HG03354 (cell line): ENCODE measurements around the gene COL4A6.
A peak's percentile ranks its signal among the peaks of the same experiment; 100 is the strongest.

Experiments
- ATAC-seq: cut with Tn5 transposase; IDR thresholded peaks from one replicate; pipeline ENCODE4 v1.9.1; 2021; ENCODE audit warnings: mild to moderate bottlenecking; ENCODE audit not compliant: unreplicated experiment, poor library complexity, severe bottlenecking

Gene COL4A6

DNA sequence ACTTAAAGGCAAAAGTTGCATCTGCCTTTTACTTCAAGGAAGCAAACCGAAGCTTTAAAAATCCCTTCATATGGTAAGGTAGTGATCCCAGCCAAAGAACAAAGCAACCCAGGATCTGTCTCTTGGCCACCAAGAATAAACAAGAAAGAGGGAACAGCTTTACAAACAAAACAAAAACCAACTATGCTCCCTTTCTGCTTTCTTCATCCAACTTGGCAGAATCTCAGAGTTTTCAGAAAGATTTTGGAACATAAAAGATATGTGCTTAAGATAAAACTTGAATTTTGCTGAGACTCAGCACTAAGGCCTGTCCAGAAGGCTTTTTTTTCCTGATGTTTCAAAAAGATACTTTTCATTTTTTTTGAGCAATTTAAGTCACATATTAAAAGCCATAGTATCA lies 94.0 kb downstream of the COL4A6 start:
- no peak for ATAC-seq

DNA sequence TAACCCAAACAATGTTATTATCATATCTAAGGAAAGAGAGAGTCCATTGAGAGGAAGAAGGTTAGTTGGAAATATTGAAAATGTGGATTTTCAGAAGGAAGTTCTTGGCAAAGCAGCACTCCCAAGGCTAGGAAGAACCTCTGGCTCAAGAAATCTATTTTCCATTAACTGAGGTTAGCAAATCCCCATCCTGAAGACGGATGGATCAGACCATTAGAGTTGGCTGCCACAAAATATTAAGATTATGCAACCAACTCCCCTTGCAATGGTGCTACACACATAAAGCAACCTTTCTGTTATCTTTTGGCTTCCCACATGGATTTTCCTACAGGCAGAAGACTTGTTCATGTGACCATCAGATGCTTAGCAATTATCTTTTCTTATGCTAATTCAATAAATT lies 96.3 kb downstream of the COL4A6 start:
- no peak for ATAC-seq

DNA sequence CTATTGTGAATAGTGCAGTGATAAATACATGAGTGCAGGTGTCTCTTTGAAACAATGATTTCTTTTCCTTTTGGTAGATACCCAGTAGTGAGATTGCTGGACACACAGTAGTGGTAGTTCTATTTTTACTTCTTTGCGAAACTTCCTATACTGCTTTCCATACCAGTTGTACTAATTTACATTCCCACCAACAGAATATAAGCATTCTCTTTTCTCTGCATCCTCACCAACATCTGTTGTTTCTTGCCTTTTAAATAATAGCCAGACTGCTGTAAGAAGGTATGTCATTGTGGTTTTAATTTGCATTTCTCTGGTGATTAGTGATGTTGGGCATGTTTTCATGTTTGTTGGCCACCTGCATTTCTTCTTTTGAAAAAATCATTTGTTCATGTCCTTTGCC lies 105.9 kb downstream of the COL4A6 start:
- ATAC-seq: peak; percentile 89

DNA sequence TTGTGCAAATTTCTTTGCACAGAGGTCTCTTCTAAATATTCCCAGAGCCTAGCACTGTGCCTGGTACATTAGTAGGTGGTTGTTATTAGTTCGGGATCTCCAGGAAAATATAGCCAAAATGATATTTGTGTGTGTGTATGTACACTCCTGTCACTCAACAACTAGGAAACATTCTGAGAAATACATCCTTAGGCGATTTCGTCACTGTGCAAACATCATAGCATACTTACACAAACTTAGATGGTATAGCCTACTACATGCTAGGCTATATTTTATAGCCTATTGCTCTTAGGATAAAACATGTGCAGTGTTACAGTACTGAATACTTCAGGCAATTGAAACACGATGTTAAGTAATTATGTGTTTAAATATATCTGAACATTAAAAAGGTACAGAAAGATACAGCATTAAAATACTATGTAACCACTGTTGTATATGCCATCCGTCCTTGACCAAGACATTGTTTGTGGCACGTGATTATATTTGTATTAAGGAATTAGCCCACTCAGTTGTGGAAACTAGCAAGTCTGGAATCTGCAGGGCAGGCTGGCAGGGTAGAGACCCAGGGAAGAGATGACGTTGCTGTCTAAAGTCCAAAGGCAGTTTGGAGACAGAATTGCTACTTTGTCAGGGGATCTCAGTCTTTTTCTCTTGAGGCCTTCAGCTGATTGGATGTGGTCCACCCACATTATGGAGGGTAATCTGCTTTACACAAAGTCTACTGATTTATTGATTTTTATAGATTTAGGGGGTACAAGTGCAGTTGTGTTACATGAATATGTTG lies 106.9 kb downstream of the COL4A6 start:
- ATAC-seq: no peak

DNA sequence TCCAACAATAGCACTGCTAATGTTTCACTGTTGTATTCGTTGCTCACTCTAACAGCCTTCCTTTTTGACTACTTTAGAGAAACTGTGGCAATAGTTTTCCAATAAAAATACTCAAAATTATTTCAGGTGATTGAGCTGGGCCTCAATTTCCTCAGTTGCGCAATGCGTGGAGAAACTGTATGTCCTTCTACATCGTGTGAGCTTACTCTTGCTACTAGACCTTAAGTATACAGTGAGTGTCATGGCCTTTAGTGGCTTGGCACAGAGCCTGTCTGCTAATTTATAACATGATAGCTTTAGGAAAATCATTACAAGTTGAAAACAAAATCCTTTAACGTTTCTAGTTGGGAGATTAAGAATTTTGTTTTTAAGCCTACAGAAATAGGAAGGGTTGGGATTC lies 114.5 kb downstream of the COL4A6 start:
- ATAC-seq: no peak

DNA sequence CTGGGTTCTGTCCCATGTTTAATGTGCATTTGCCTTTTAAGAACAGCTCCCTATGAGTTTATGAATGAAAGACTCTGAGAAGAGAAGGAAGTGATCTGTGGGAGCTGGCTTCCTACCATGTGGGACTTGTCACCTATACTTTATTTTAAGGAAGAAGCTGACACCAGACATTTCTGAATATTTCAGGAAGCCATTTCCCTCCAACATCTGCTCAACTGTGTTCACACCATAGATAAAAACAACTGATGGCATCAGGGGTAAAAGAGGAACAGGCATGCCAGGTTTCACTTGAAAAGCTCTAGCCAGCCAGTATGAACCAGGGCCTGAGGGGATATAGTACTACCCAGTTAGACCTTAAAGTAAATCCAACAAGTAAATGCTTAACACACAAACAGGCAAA lies 116.0 kb downstream of the COL4A6 start:
- no peak for ATAC-seq

DNA sequence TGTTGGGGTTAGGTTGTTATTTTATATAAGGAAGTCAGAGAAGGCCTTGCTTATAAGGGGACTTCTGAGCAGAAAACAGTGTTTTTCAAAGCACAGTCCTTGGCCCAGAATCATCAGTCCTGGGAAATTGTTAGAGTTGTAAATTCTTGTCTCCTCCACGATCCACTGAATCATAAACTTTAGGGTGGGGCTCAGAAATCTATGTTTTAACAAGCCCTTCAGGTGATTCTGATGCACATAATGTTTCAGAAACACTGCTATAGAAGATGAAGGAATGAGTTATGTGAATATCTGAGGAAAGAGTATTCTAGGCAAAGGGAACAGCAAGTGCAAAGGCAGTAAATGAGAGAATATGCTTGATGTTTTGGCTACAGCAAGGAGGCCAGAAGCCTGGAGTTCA lies 121.8 kb downstream of the COL4A6 start:
- ATAC-seq: no peak

DNA sequence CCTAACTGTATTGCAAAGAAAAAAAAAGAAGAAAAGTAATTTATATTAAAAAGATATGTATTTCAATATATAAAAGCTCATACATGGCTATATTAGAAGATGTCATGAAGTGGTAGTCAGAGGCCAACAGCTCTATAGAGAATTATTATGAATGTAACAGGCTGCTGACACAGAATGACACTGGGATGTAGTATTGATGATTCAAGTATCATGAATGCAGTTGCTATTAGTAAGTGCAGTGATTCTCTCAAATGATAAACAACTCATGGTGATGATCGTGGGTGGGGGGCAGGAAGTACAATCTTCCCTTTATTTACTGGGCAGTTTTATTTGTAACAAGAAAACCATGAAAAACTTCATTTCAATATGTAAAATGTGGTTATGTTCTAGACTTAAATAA lies 124.6 kb downstream of the COL4A6 start:
- ATAC-seq: no peak

DNA sequence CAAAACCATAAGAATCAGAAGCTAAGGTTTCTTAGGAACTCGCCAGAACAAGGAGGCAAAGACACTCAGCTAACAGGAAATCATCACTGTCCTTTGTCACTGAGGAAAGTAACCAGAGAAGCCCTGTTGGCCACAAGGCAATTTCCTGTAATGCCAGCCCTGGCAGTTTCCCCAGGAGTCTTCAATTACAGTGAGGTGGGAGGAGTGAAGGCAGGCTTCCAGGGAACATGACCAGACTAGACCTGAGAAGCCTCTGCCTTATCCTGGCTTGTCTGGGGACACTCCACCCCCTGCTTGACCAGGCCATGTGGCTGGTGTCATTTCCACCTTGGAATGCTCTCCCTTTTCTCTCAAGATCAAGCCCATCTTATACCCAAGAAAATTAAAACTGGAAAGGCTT lies 125.3 kb downstream of the COL4A6 start:
- ATAC-seq: no peak

DNA sequence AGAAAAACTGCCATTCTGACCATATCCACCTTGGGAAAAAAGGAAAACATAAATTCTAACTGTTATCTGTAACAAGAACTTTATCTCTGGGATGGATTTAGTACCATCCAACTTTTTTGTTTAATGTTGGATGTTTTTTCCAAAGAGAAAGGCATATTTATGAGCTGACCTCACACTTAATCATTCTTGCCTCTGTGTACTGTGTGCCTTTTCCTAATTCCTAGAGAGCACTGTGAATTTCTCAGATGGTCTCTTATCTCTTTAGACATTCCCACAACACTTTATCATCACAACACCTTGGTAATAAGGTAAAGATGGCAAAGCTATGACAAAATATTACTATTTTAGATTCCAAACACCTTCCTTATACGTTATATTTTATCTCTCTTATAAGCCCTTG lies 126.2 kb downstream of the COL4A6 start:
- ATAC-seq: no peak

DNA sequence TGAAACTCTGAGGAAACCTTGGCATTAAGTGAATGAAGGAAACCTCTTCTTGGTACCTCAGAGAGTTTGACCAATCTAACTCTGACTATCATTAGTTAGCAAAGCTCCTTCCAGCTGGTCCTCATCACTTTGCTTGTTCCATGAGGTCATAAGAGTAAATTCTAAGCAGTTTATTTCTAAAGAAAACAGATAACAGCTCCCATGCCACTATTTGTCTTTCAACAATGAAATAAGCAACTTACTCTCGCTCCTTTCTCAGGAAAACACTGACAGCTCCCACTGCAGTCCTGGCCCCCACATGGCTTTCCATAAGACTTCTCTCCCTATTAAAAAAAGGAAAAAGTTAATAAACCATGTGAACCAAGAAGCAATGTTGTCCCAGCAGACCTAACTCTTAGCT lies 127.7 kb downstream of the COL4A6 start:
- no peak for ATAC-seq

DNA sequence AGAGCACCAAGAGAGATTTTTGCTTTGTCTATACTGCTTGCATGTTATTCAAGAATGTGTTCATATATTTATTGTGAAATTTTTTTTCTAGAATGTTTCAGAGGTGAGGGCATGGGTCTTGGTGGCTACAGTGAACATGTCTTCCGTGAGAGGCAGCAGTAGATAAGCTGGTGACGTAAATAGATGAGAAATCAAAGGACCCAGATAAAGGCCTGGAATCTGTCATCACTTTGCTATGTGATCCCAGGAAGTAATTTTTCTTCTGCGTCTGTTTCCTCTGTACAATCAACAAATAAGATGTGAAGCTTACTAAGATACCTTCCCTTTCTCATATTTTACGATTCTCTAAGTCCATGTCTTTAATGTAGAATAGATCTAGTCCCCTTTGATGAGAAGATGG lies 129.1 kb downstream of the COL4A6 start:
- no peak for ATAC-seq

DNA sequence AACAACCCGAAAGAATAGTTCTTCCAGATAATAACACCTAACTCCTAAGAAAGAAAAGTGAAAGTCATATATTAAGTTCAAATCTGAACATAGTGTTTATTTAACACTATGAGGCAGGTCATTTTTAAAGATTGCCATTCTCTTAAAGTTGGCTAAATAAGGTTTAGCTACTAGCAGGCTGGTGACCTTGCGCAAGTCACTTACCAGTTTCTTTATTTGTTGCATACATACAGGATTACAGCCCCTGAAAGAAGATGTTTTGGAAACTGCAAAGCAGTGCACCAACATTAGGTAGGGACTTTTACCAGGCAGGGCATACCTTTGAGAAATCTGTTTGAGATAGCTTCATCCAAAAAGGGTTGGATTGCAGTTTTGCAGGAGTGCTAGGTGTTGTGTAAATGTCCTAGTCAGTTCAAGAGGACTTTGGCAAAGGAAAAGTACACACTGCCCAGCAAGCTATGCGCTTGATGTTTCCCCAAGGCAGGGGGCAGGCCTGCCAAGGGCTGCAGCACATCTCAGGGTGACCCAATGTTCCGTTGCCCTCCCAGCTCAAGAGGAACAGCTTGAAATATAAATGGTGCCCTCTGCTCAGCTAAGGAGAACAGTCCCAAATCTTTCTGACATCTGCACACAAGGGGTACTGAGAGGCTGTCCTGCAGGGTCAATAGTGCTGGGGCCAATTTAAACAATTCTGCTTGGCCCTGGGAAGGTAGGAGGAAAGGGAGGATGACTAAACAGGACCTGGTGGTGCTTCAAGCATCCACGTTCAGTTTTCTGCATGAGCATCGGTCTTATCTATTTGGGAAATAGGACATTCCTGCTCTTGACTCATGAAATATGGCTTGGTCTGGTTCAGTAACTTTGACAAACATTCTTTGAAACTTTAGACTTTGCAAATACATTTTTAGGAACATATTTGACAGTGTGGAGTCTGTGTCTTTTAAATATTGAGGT lies 130.8 kb downstream of the COL4A6 start:
- ATAC-seq: no peak

DNA sequence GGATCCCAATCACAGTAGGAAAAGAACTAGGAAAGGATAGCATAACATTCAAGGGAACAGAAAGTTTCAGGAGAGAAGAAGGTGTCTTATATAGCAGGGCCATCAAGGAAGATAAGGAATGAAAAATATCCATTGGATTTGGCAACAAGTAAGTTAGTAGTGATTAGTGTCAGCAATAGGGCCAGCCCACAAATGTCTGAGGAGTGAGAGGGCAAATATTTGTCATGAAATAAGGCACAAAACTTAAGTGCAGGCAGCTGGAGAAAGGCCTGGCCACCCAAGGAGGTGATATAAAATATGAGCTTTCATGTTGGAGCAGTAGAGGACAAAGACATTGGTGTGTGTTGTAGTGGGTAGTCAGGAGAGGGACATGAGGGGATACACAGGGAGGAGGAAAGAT lies 132.1 kb downstream of the COL4A6 start:
- ATAC-seq: no peak

DNA sequence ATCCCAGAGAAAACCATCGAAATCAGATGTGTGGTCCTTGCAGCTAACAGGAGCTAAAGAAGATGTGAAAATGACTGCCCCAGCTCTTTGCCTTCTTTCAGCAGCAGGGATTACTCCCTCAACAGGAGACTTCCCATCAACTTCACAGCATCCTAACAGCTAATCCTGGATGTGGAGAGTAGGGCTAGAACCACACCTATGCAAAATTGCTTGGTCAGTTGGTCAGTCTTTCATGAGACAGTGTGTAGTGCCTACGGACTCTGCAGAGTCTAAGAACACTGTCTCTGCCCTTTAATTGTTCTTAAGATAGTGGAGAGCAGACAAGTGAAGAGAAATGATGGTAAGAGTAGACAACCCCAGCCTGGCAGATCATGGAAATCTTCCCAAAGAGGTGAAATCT lies 133.5 kb downstream of the COL4A6 start:
- no peak for ATAC-seq

DNA sequence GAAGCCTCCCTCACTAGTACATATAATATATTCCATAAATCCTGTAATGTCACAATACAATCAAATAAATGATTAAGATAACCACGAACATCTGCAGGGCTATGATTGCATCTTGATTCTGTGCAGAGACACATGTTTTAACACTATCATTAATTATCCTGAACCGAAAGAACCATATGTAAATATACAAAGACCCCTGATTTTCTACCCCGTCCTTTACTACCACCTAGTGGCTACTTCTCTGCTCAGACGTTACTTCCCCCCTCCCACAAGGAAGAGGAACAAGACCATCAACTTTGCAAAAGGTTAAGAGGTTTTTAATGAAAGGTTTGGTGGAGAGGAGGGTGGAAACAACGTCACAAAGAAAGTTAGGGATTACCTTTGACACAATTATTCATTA lies 134.0 kb downstream of the COL4A6 start:
- peak; percentile 65 for ATAC-seq

DNA sequence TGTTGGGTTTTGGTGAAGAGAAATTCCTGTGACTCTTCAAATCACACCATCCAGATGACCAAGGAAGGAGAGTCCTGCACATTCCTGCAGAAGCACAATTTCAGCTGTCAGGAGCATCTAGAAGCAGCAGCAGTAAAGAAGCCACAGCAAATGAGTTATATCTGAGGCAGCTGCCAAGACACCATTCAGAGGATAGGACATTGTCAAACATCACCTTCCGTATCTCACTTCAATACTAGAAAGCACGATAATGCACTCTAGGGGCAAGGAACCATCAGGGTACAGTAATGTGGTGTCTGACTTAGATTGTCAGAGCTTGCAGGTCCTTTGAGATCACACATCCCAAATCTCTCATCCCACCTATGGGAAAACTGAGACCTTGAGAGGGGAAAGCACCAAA lies 134.5 kb downstream of the COL4A6 start:
- ATAC-seq: no peak

DNA sequence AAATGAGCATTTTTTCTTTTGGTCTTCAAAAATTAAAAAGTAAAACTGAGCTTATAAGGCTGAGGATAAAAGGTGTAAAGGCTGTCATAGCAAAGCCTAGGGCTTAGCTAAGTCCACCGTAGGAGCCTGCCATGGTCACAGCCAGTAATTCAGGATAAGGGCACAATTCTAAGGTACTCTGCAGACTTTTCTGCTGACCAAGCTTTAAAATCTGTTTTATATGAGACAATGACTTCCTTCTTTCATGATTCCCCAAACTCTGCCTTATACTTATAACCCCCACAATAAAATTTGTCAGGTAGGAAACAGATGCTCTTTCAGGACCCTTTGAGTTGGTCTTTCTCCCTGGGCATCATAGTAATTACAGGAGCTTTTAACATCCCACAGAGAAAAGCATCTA lies 138.5 kb downstream of the COL4A6 start:
- peak; percentile 4 for ATAC-seq

DNA sequence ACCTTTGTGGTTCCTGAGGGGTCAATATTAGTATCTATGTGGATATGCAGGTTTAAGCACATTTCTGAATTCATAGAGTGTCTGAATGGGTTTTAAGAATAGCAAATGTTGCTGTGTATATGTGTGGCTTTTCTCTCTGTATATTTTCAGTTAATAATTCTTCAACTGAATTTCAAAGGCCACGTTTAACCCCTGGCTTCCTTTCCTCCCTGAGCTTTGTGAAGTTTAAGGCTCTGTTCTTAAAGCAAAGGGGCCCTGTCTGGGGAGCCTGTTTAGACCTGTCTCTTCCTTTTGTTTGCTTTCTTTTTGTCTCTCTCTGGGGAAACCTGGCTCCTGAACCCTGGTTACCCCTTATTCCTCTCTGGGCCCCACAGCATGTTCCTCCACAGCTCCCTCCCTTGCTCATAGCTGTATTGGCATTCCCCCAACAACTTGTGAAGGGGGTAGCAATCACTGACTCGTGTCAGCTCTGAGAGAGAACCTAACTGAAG lies 139.1 kb downstream of the COL4A6 start:
- peak; percentile 75 for ATAC-seq

DNA sequence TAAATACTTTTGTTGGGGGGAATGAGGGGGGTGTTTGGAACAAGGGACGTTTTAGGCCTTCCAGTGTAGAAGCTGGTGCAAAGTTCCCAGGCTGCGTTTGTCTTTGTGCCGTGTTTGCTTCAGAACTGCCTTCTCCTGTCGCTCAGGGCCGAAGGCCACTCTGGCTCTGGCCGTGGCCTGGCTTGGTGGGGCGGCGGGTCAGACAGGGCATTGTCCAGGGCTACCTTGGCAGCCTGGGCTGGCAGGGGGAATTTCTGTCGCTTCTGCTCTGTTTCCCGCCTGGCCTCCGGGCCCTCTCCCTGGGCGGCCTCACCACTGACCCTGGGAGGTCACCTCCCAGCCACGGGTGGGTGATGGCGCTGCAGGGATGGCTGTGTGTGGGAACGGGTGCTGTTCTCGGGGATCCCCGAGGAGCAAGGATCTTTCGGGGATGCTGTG lies 140.0 kb downstream of the COL4A6 start:
- no peak for ATAC-seq

DNA sequence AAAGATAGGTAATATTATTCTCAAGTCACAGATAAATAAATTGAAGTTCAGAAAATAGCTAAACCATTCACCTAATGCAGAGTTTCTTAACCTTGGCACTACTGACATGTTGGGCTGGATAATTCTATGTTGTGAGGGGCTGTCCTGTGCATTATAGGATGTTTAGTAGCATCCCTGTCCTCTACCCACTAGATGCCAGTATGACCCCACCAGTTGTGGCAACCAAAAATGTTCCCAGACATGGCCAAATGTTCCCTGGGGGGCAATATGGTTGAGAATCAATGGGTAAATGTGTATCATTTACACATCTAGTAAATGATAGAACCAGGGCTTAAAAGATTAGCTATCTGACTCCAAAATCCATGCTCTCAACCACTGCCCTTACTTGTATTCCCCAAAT lies 140.9 kb downstream of the COL4A6 start:
- ATAC-seq: no peak
